Panc1 (cell line): ENCODE measurements around the gene IRX4.

Experiments used
- CTCF ChIP-seq: fragments of 450-650 bp; IDR thresholded peaks from 2 replicates; pipeline ENCODE4 v1.5.1; 2017; ENCODE audit warnings: mild to moderate bottlenecking
- SIN3A ChIP-seq: IDR thresholded peaks from 2 replicates; pipeline ENCODE4 v1.6.1; 2012; ENCODE audit warnings: low read depth, mild to moderate bottlenecking, low read length, moderate library complexity, borderline replicate concordance; ENCODE audit not compliant: insufficient read depth
- TCF7L2 ChIP-seq: IDR thresholded peaks from 2 replicates; pipeline ENCODE4 v1.6.1; 2011; ENCODE audit warnings: mild to moderate bottlenecking, low read depth, low read length, inconsistent platforms

GRCh38 chr5:1875843-1876659, 6.7 kb downstream of the IRX4 start:
- TF ChIP-seq CTCF (no peak), TCF7L2 (no peak), SIN3A (no peak)
